Measurements from ENCODE around the gene STEAP3.
A peak's percentile ranks its signal among the peaks of the same experiment; 100 is the strongest.

The STEAP3 gene

GRCh38 chr2:119290859-119291587 is 67.4 kb downstream of the STEAP3 start:
- DNase-seq (ENCODE audit: extremely low read depth in 1 of 2, low read depth in 1 of 2), result peak; percentile 16 to 49

GRCh38 chr2:119291588-119292167 is 68.0 kb downstream of the STEAP3 start:
- no peak for DNase-seq (ENCODE audit: extremely low read depth in 1 of 2, low read depth in 1 of 2)

GRCh38 chr2:119292226-119292625 is 68.6 kb downstream of the STEAP3 start:
- DNase-seq (ENCODE audit: extremely low read depth in 1 of 2, low read depth in 1 of 2), result no peak

GRCh38 chr2:119293254-119293653 is 69.6 kb downstream of the STEAP3 start:
- DNase-seq (ENCODE audit: extremely low read depth in 1 of 2, low read depth in 1 of 2), result no peak

GRCh38 chr2:119293900-119294299 is 70.3 kb downstream of the STEAP3 start:
- no peak for DNase-seq (ENCODE audit: extremely low read depth in 1 of 2, low read depth in 1 of 2)

GRCh38 chr2:119294671-119295070 is 71.0 kb downstream of the STEAP3 start:
- no peak for DNase-seq (ENCODE audit: extremely low read depth in 1 of 2, low read depth in 1 of 2)

- no peak for DNase-seq (ENCODE audit: extremely low read depth in 1 of 2, low read depth in 1 of 2)
Measured at GRCh38 chr2:119295688-119296375, 72.2 kb downstream of the STEAP3 start.

GRCh38 chr2:119301413-119301812 is 77.8 kb downstream of the STEAP3 start:
- no peak for DNase-seq (ENCODE audit: extremely low read depth in 1 of 2, low read depth in 1 of 2)

GRCh38 chr2:119304847-119305246 is 81.2 kb downstream of the STEAP3 start:
- no peak for DNase-seq (ENCODE audit: extremely low read depth in 1 of 2, low read depth in 1 of 2)

GRCh38 chr2:119305497-119306195 is 82.0 kb downstream of the STEAP3 start:
- no peak for DNase-seq (ENCODE audit: extremely low read depth in 1 of 2, low read depth in 1 of 2)

- no peak for DNase-seq (ENCODE audit: extremely low read depth in 1 of 2, low read depth in 1 of 2)
Measured at GRCh38 chr2:119306196-119306590, 82.6 kb downstream of the STEAP3 start.

- no peak for DNase-seq (ENCODE audit: extremely low read depth in 1 of 2, low read depth in 1 of 2)
Measured at GRCh38 chr2:119307419-119308140, 83.9 kb downstream of the STEAP3 start.

- no peak for DNase-seq (ENCODE audit: extremely low read depth in 1 of 2, low read depth in 1 of 2)
Measured at GRCh38 chr2:119308793-119309330, 85.2 kb downstream of the STEAP3 start.

- DNase-seq (ENCODE audit: extremely low read depth in 1 of 2, low read depth in 1 of 2), result no peak
Measured at GRCh38 chr2:119311371-119311770, 87.7 kb downstream of the STEAP3 start.

GRCh38 chr2:119311831-119312230 is 88.2 kb downstream of the STEAP3 start:
- DNase-seq (ENCODE audit: extremely low read depth in 1 of 2, low read depth in 1 of 2), result no peak
